ENCODE data around the gene VOPP1.

GRCh38 chr7:55572378-55573233, at the start of gene VOPP1:
- peak; percentile 46 for TF ChIP-seq CTCF (IDR thresholded peaks at IDR 0.05)
- TF ChIP-seq ZFX (IDR thresholded peaks at IDR 0.05; ENCODE audit: borderline replicate concordance): no peak

Data from 22Rv1 (cell line).